ENCODE measurements around the gene DUOX1. TPM values are rescaled to one million over a fixed set of nuclear protein-coding genes. Genes with fewer than 3 reads are reported as not detected.
A peak's percentile ranks its signal among the peaks of the same experiment; 100 is the strongest.

DUOX1 gene
- total and polyA plus RNA-seq, 9 of the 15 experiments (the other 6 are each of a cell fraction or from before 2014, with no cell fraction given): 0.01 to 0.22 (median 0.01) TPM; not detected in 6

DNA sequence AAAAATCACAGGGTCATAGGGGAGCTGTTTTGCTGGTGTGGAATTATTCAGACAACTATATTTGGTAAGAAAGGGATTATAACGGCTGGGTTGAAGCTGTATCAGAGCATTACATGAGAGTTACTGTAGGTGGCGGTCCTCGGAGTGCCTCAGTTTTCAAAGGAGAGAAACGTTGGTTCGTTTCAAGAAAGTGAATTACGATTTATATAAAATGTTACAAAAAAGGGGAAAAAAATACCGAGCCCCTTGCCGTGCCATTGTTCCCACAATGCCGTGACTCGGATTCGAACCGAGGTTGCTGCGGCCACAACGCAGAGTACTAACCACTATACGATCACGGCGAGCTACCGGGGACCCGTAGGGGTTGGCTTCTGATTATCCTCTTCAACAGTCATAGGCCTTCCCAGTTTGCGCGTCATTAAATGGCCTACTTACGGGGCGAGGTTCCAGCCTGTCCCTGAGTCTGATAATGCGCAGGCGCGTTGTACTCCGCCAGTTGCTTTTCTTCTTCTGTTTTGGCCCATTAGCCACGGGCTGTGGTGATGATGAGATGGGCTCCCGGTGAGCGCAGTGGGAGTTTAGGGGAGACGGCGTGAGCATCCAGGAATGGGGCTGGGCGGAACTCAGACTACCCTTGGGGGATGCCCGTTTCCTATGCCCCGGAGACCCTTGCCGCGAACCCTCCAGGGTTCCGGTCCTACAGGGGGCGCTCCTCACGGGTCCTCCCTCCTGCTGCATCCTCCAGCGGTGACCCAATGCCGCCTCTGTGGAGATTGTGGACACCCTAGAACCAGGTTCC is 68.7 kb downstream of the DUOX1 start (continued):
- no peak for TF ChIP-seq ATF1 (CRISPR knock-in tag; IDR thresholded peaks at IDR 0.05)
- peak; percentile 96 for TF ChIP-seq ATF1 (tag; IDR thresholded peaks at IDR 0.05)
- peak; percentile 92 to 94 for TF ChIP-seq NRF1 (conservative IDR thresholded peaks at IDR 0.05 in 1 of 2, IDR thresholded peaks at IDR 0.05 in 1 of 2)
- TF ChIP-seq XRCC5 (IDR thresholded peaks at IDR 0.05; ENCODE audit: low read depth, low read length): peak; percentile 94
- no peak for TF ChIP-seq ZNF354B (CRISPR knock-in tag; IDR thresholded peaks at IDR 0.05)
- TF ChIP-seq KDM5B (IDR thresholded peaks at IDR 0.05; ENCODE audit: insufficient replicate concordance, low read depth, low read length): peak; percentile 74
- TF ChIP-seq CBX3 (IDR thresholded peaks at IDR 0.05; ENCODE audit: borderline replicate concordance in 1 of 2, low read length in 2 of 2): no peak
- no peak for TF ChIP-seq RUNX1 (IDR thresholded peaks at IDR 0.05; ENCODE audit: low read depth)
- no peak for TF ChIP-seq RNF219 (CRISPR knock-in tag; IDR thresholded peaks at IDR 0.05)
- TF ChIP-seq RB1 (IDR thresholded peaks at IDR 0.05; ENCODE audit: low read depth): peak; percentile 55; the same call in 1 of the 2 replicates
- TF ChIP-seq BCL6 (CRISPR knock-in tag; IDR thresholded peaks at IDR 0.05): no peak
- peak; percentile 94 for TF ChIP-seq BDP1 (IDR thresholded peaks at IDR 0.05; ENCODE audit: insufficient read depth, insufficient read length)
- TF ChIP-seq PRPF4 (IDR thresholded peaks at IDR 0.05; ENCODE audit: insufficient read depth, low read depth, low read length, poor library complexity, severe bottlenecking): no peak
- TF ChIP-seq ZNF274 (IDR thresholded peaks at IDR 0.05; ENCODE audit: borderline replicate concordance, low read depth, low read length): peak; percentile 76
- 0 out of 2 replicates have a peak, but pooled peaks have one; percentile 9 for TF ChIP-seq ZNF24 (IDR thresholded peaks at IDR 0.05)
- no peak for TF ChIP-seq BRF2 (IDR thresholded peaks at IDR 0.05; ENCODE audit: borderline replicate concordance, insufficient read depth, insufficient read length)
- no peak for TF ChIP-seq NFATC3 (IDR thresholded peaks at IDR 0.05)
- TF ChIP-seq HDGF (IDR thresholded peaks at IDR 0.05): no peak
- TF ChIP-seq FOXP1 (CRISPR knock-in tag; IDR thresholded peaks at IDR 0.05): peak; percentile 65; the same call in 1 of the 2 replicates
- TF ChIP-seq, protein P1, sequence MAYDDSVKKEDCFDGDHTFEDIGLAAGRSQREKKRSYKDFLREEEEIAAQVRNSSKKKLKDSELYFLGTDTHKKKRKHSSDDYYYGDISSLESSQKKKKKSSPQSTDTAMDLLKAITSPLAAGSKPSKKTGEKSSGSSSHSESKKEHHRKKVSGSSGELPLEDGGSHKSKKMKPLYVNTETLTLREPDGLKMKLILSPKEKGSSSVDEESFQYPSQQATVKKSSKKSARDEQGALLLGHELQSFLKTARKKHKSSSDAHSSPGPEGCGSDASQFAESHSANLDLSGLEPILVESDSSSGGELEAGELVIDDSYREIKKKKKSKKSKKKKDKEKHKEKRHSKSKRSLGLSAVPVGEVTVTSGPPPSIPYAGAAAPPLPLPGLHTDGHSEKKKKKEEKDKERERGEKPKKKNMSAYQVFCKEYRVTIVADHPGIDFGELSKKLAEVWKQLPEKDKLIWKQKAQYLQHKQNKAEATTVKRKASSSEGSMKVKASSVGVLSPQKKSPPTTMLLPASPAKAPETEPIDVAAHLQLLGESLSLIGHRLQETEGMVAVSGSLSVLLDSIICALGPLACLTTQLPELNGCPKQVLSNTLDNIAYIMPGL (CRISPR knock-in tag; IDR thresholded peaks at IDR 0.05): peak; percentile 97
- TF ChIP-seq, protein P2, sequence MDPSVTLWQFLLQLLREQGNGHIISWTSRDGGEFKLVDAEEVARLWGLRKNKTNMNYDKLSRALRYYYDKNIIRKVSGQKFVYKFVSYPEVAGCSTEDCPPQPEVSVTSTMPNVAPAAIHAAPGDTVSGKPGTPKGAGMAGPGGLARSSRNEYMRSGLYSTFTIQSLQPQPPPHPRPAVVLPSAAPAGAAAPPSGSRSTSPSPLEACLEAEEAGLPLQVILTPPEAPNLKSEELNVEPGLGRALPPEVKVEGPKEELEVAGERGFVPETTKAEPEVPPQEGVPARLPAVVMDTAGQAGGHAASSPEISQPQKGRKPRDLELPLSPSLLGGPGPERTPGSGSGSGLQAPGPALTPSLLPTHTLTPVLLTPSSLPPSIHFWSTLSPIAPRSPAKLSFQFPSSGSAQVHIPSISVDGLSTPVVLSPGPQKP (CRISPR knock-in tag; IDR thresholded peaks at IDR 0.05): no peak
- peak; percentile 38; the same call in 1 of the 2 replicates for TF ChIP-seq ZNF384 (IDR thresholded peaks at IDR 0.05; ENCODE audit: low read depth, low read length)
- peak; percentile 39; the same call in 1 of the 2 replicates for TF ChIP-seq TAF7 (tag; IDR thresholded peaks at IDR 0.05)
- no peak for TF ChIP-seq RBM17 (IDR thresholded peaks at IDR 0.05; ENCODE audit: borderline replicate concordance, low read depth, low read length)
